ENCODE results near the gene JUND. TPM values are rescaled to one million over a fixed set of nuclear protein-coding genes. Genes with fewer than 3 reads are reported as not detected.

The JUND gene
- total RNA-seq, 1 donor from 2014 or later: 107 TPM

DNA sequence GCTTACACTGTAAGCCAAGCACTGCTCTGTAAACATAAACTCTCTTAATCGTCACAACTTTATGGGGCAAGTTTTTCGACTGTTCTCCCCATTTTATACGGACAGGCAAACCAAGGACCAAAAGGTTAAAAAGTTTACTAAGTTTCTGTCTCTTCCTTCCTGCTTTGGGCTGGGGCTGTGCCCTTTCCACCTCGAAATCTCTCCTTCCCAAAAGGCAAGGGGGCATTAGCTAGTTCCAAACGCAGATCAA lies 2.2 kb downstream of the JUND start:
- ATAC-seq (ENCODE audit: poor library complexity) (no peak), DNase-seq (no peak)
- intact Hi-C loops (cut with DNase I): loop anchor here (5.0 kb wide), 1 partner anchor 133 kb away; no protein-coding TSS in a partner anchor

- intact Hi-C loops (cut with DNase I): loop anchor here (5.0 kb wide), 1 partner anchor 134 kb away; no protein-coding TSS in a partner anchor
- ATAC-seq (ENCODE audit: poor library complexity): no peak
- no peak for DNase-seq
Measured at GRCh38 chr19:18278521-18279265, 2.7 kb downstream of the JUND start.

GRCh38 chr19:18274781-18275356 lies 6.6 kb downstream of the JUND start:
- ATAC-seq (ENCODE audit: poor library complexity): peak; percentile 86
- DNase-seq: peak; percentile 92
- intact Hi-C loops (cut with DNase I): loop anchor here (5.0 kb wide), 1 partner anchor 137 kb away; no protein-coding TSS in a partner anchor

- ATAC-seq (ENCODE audit: poor library complexity) (peak; percentile 2), DNase-seq (no peak)
- intact Hi-C loops (cut with DNase I): no loop called here
Measured at GRCh38 chr19:18274219-18274780, 7.1 kb downstream of the JUND start, which contains the start of gene IQCN. Gene IQCN (minus strand): TSS chr19:18274452. CDS start chr19:18269478, 4,974 bp downstream.

DNA sequence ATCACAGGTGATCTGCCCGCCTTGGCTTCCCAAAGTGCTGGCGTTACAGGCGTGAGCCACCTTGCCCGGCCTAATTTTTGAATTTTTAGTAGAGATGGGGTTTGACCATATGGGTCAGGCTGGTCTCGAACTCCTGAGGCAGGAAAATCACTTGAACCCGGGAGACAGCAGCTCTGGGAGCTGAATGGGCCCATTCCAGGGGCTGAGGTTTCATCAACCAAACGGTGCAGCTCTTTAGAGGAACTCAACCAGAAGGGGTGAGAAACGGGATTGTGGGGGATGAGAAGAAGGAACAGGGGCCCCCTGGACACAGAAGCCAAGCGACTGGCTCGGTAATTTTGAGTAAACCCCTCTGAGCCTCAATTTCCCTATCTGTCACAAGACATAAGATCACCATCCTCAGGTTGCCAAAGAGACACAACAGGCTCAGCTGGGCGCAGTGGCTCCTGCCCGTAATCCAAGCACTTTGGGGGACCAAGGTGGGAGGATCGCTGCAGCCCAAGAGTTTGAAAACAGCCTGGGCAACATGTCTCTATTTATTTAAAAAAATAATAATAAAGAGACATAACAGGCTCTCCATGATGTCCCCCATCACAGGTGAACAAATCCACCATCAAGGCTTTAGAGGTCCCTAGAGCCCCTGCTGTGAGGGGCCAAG lies 7.7 kb downstream of the JUND start:
- intact Hi-C loops (cut with DNase I): no loop called here
- ATAC-seq (ENCODE audit: poor library complexity) (no peak), DNase-seq (no peak)

GRCh38 chr19:18271433-18271841 lies 10.0 kb downstream of the JUND start:
- DNase-seq (no peak), ATAC-seq (ENCODE audit: poor library complexity) (no peak)
- intact Hi-C loops (cut with DNase I): no loop called here

GRCh38 chr19:18270326-18270725 lies 11.1 kb downstream of the JUND start:
- DNase-seq (no peak), ATAC-seq (ENCODE audit: poor library complexity) (no peak)
- intact Hi-C loops (cut with DNase I): no loop called here

DNA sequence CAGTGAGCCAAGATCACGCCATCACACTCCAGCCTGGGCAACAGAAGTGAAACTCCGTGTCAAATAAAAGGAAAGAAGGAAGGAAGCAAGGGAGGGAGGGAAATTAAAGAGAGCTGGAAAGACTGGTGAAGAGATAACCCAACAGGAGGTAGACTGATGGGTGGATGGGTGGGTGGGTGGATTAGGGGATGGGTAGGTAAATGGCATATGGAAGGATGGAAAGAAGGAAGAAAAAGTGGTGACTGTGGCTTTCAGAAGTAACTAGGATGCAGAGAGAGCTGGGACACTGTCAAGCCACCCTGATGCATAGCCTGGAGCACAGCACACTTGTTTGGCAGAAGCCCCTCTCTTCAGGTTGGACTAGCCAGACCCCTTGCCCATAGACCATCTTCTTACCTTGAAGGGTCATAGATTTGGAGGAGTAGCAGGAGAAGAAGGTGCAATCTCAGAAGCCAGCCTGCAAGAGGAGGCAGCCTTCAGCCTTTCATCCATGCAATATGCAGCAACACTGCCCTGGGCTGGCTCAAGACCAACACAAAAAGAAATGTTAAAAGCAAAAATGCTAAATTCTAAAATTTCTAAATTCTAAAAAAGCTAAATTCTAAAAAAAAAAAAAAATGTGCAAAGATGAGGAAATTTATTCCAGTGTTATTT lies 12.2 kb downstream of the JUND start:
- ATAC-seq (ENCODE audit: poor library complexity) (no peak), DNase-seq (no peak)
- intact Hi-C loops (cut with DNase I): no loop called here

- no peak for ATAC-seq (ENCODE audit: poor library complexity)
- intact Hi-C loops (cut with DNase I): no loop called here
- DNase-seq: no peak
Measured at GRCh38 chr19:18266771-18267686, 14.4 kb downstream of the JUND start.

GRCh38 chr19:18265582-18265981 lies 15.8 kb downstream of the JUND start:
- intact Hi-C loops (cut with DNase I): no loop called here
- ATAC-seq (ENCODE audit: poor library complexity): no peak
- DNase-seq: no peak

DNA sequence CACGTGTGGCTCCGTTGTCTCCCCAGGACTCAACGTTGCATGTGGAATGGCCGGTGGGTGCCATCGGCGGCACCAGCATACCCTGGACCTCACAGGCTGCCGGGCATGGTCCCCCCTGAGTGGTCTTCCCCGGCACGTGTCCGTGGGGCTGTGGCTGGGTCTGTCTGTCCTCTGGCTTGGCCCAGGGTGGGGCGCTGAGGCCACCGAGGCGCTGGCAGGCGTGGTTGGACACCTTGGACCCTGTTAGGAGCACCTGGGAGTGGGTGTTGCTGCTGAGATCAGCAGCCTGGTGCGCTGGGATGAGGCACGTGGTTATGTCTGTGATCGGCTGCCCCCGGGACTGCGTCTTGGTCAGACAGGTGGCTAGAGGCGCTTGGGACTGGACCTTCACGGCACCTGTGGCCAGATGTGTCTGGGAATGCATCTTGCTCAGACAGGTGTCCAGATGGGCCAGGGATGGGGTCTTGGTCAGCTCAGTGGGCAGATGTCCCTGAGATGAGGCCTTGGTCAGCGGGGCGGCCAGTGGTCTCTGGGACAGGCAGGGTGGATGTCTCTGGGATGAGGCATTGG lies 16.4 kb downstream of the JUND start:
- intact Hi-C loops (cut with DNase I): no loop called here
- no peak for ATAC-seq (ENCODE audit: poor library complexity)
- no peak for DNase-seq

DNA sequence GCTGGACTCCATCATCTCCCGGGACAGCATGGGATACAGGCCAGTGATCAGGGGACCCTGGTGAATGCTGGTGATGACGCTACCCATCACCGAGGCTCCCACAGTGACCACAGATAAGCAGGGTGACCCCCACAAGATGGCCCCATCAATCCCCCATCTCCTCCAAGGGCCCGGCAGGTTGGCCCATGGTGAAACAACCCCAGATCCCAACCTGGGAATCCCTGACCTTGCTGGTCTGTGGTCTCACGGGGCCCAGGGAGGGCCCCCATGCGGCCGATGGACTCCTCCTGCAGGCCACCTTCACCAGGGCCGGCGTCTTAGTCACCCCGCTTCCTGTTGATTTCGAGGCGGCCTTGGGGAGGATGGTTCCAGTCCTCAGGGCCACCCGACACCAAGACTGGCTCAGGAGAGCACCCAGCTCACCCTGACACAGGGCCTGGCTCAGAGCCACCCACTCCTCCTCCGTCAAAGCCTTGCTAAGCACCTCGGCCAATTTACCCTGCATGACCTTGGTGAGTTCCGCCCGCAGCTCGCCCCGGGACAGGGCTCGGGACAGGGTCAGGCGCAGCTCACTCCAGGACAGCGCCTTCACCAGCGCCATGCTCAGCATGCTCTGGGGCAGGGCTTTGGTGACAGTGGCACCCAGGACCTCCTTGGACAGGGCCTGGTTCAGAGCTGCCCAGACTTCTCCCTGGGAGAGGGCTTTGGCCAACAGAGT lies 17.1 kb downstream of the JUND start:
- ATAC-seq (ENCODE audit: poor library complexity) (peak; percentile 26), DNase-seq (no peak)
- intact Hi-C loops (cut with DNase I): no loop called here

- no peak for DNase-seq
- intact Hi-C loops (cut with DNase I): no loop called here
Measured at GRCh38 chr19:18263324-18264136, 17.9 kb downstream of the JUND start.

GRCh38 chr19:18262917-18263316 lies 18.5 kb downstream of the JUND start:
- ATAC-seq (ENCODE audit: poor library complexity): no peak
- intact Hi-C loops (cut with DNase I): no loop called here
- DNase-seq: no peak

More at GRCh38 chr19:18263324-18264136, 17.9 kb downstream of the JUND start:
- ATAC-seq (ENCODE audit: poor library complexity): no peak

- intact Hi-C loops (cut with DNase I): no loop called here
- no peak for ATAC-seq (ENCODE audit: poor library complexity)
- no peak for DNase-seq
Measured at GRCh38 chr19:18262144-18262543, 19.3 kb downstream of the JUND start.

- intact Hi-C loops (cut with DNase I): no loop called here
- no peak for DNase-seq
- no peak for ATAC-seq (ENCODE audit: poor library complexity)
Measured at GRCh38 chr19:18261474-18261873, 19.9 kb downstream of the JUND start.

DNA sequence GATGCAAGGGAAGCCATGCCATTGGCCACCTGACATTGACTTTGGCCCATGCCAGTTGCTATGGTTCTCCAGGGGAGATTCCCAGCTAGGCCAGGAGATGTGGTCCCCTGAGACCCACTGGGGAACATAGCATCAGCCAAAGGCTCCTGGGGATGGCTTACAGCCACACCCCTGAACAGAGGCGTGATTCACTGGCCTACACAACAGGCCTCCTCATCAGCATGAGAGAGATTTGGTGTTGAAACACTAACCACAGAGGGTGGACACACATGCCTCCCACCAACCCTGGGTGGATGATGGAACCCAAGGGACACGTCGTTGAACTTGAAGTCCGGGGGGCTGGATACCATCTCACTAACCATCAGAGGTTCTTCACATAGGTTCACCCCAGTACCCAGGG lies 21.5 kb downstream of the JUND start:
- ATAC-seq (ENCODE audit: poor library complexity): no peak
- intact Hi-C loops (cut with DNase I): no loop called here

More for the DNA sequence above, 21.5 kb downstream of the JUND start:
- no peak for DNase-seq
